Forelimb muscle (tissue), 1 donor: ENCODE measurements around the gene CER1. TPM values are rescaled to one million over a fixed set of nuclear protein-coding genes. Genes with fewer than 3 reads are reported as not detected.
A peak's percentile ranks its signal among the peaks of the same experiment; 100 is the strongest.

ENCODE experiments used
- DNase-seq: peaks from one replicate; pipeline ENCODE4 v3.0.0-alpha.2; 2013; ENCODE audit warnings: low read depth
- polyA plus RNA-seq: library from polyadenylated mRNA; unstranded; fragments of 120-200 nt; gene quantifications from one replicate; pipeline ENCODE4 v1.2.1, GENCODE V29; 2013; ENCODE audit not compliant: insufficient read length

Gene CER1
- polyA plus RNA-seq = 0.46 TPM

- DNase-seq = no peak
These were observed at the start of gene CER1 for GRCh38 chr9:14722391-14723035. Gene CER1 (minus strand): TSS chr9:14722733. CDS start chr9:14722672, 61 bp downstream.

DNA sequence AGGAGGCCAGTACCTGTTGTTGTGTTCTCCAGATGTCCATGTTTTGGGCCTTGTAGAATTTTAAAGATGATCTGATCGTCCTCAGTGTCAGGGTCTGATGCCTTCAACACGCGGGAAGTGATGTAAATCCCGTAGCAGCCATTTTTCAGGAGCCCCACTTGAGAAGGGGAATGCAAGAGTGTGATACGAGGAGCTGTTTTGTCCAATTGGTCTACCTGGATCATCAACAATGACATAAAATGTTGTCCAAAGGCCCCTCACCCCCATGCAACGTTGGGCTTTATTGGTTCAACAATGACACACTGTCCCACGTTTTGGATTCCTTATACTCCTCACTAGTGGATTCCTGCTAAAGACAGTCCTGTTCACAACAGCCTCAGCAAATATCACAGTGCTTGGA is 48.1 kb upstream of the CER1 start:
- no peak for DNase-seq

DNA sequence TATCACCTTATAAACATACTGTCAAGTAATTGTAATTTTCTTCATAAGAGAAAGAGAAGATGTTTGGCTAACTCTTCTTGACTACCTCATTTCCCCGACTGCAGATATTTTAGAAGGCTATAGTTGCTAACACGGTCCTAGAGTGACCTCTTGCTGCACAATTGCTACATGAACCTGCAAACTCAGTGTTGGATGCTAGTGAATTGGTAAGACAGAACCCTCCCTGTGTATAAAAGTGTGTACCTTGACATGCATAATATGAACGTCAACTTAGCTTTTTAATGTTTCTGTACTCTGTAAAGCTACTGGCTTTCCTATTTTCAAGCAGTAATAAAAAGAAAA is 46.7 kb upstream of the CER1 start:
- DNase-seq = no peak

- DNase-seq = peak; percentile 71
These were observed 46.1 kb upstream of the CER1 start for GRCh38 chr9:14768405-14769229.

GRCh38 chr9:14766299-14766698 is 43.8 kb upstream of the CER1 start:
- no peak for DNase-seq

DNA sequence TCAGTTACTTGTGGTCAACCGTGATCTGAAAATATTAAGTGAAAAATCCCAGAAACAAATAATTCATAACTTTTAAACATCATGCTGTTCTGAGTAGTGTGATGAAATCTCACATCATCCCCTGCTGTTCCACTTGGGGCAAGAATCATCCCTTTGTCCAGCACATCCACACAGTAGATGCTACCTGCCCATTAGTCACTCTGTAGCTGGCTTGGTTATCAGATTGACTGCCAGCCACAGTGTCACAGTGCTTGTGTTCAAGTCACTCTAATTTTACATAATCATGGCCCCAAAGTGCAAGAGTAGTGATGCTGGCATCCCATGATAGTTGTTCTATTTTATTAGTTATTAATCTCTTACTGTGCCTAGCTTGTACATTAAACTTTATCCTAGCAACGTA is 39.1 kb upstream of the CER1 start:
- DNase-seq = no peak

DNA sequence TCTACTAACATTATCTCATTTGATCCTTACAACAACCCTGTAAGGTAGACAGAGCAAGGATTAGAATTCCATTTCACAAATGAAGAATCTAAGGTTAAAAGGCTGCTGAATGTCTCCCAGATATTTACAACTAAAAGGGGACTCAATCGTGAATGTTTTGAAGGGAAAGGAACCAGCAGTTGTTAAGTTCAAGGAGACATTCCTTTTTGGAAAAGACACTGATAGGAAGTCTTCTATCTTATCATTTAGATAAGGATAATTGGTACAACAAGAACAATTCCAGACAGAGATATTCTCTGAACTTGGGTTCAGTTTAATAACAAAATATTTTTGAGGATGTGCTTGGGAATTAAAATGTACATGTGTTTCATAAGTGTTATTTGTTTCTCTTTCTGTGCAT is 37.5 kb upstream of the CER1 start:
- DNase-seq = no peak

GRCh38 chr9:14756291-14756690 is 33.8 kb upstream of the CER1 start:
- no peak for DNase-seq

- no peak for DNase-seq
These were observed 30.3 kb upstream of the CER1 start for GRCh38 chr9:14752871-14753270.

DNA sequence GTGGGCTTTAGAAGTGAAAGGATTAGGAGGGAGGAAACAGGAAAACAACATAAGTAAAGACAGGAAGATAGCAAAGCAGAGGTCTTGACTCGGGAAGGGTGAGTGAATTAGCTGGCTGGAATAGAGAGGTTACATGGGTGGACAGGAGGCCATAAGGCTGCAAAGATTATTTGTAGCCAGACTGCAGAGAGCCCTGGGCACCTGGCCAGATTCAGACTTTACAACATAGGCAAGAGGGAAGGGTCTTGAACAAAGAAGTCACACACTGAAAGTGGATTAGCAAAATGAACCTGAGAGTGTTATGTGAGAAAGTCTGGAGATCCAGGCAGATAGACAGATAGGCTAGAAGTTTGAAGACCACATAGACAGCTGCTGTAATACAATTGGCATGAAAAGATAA is 29.7 kb upstream of the CER1 start:
- no peak for DNase-seq

GRCh38 chr9:14750821-14751220 is 28.3 kb upstream of the CER1 start:
- peak; percentile 82 for DNase-seq

- no peak for DNase-seq
These were observed 27.2 kb upstream of the CER1 start for GRCh38 chr9:14749741-14750211.

- DNase-seq = no peak
These were observed 25.8 kb upstream of the CER1 start for GRCh38 chr9:14748373-14748772.

DNA sequence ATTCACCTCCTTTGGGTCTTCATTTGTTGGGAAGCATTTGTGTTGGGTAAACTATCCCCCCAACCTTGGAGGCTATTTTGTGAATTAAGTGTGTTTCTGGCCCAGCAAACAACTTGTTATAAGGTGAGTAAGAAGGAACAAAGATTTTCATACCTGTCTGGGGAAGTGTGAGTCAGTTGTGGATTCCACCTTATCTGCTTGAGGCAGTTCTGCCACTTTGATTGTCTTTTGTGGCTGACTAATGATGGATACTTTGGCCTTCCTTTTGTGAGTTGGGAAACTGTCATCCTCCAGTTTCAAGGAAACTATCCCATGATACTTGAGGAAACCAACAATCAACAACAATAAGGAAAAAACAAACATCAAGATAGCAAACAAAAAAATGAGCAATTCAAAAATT is 24.6 kb upstream of the CER1 start:
- no peak for DNase-seq

GRCh38 chr9:14746626-14747025 is 24.1 kb upstream of the CER1 start:
- no peak for DNase-seq

GRCh38 chr9:14744768-14745167 is 22.2 kb upstream of the CER1 start:
- no peak for DNase-seq

- DNase-seq = no peak
These were observed 18.8 kb upstream of the CER1 start for GRCh38 chr9:14741369-14741768.

DNA sequence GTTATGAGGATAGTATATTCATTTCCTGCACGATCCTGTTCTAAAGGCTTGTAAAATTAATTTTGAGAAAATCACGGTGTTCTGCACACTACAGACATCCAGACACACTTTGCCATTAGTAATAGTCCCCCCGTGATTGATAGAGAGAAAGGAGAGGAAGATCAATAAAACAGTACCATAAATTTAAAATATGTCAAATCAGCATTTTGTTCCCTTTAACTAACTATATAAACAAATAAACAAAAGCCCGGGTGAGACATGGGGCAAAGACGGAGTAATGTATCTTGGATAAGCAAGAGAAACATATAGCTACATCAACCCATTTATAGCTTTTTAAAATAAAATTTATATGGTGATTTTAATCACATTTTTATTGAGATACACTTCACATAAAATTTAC is 10.6 kb upstream of the CER1 start:
- DNase-seq = no peak

DNA sequence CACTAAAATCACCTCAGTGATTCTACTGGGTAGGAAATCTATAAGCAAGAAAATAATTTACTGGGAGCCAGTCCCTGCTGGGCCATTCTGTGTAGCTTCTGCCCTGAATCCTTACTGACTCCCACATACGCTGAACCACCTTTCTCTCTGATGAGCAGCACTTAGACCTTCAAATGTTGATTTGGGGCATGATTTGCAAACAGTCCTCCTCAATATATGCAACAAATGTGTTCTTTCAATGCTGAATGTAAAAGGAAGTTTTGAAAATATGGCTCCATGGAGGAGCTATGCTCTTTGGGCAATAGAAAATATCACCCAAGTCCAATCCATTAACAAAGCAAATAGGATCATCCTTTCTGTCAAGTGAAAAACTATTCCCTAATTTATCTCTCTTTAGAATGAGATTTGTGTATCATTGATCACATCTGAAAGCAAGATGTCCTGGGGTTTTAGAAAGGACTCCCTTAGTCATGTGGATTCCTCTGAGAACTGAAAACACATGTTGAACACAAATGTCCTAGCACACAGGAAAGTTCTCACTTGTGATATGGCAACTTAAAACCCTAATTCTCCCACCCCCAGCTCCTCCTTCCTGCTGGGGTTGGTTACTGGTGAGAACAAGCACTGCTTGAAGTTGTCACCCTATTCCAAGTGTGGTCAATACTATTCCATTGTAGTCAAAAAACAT is 8.9 kb upstream of the CER1 start:
- no peak for DNase-seq

DNA sequence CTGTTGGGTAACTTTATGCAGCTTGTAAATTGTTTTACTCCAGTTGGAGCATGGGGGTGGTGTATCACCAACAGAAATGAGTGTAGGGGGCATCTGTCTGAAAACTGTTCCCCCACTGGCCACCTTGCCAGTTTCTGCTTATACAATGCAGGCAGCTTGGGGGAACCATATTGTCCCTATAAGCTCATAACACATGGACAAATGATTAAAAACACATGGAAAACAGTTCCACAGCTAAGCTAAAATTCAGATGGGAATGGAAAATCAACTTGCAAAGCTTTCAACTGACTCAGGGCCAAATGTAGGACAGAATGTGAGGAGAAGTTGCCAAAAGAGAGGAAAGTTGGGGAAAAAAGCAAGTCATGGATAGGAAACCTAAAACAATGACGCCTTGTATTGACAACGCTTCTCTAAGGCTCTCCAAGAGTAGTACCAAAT is 7.9 kb upstream of the CER1 start:
- peak; percentile 96 for DNase-seq

DNA sequence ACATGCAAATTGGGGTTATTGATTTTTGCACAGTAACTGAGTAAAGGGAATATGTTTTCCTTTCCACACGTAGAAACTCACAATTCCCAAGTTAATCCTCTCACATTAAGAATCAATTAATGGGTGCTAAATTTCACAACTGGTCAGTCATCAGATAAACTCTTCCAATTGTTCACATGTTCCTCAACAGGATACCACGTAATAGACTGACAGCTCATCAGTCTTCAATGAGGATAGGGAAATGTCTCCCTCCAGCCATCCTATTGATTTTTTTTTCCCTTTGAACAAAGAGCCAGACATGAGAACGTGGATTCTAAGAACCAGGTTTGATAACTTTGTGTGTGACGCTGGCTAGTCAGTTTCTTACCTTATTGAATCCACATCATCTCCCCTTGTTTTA is 768 bp upstream of the CER1 start:
- no peak for DNase-seq

DNA sequence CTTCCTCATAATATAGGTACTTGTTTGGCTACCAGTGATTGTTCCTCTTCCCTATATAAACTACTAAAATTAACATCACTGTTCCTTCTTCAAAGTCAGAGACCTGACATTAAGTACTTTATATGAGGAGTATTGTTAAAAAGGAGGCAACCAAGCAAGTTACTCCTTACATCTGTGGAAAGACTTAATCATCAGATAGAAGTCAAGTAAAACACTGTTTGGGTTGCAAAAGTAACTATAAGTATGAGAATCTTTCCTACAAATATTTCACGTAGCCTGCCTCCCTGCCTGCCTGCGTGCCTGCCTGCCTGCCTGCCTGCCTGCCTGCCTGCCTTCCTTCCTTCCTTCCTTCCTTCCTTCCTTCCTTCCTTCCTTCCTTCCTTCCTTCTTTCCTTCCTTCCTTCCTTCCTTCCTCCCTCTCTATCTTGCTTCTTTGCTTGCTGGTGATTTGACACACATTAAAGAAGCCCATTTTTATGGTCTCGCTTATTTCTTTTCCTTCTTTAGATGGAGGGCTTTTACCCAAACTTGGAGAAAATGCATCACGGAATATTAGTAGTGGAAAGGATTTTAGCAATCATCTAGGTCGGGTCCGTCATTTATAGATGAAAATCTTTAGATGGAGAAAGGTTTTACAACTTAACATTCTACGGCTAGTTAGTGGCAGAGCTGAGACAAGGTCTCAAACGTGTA is 3.2 kb downstream of the CER1 start:
- DNase-seq = no peak
